Activated CD8-positive, alpha-beta memory T cell treated with anti-CD3 and anti-CD28 coated beads, Interleukin-2, amount 50 U/mL, for 24 hours (primary cell): ENCODE results near the gene ABHD16A.

Experiments
- DNase-seq: peaks from one replicate; pipeline ENCODE4 v3.0.0-alpha.2; 2020; ENCODE audit errors: extremely low read depth

The ABHD16A gene

GRCh38 chr6:31702819-31703716 lies at the start of gene ABHD16A:
Gene ABHD16A (minus strand): TSS chr6:31703324. CDS start chr6:31703281, 43 bp downstream.
- peak; percentile 94 for DNase-seq

- no peak for DNase-seq
Observed at GRCh38 chr6:31752739-31753319, 49.7 kb upstream of the ABHD16A start.

GRCh38 chr6:31750411-31751022 lies 47.4 kb upstream of the ABHD16A start:
- DNase-seq = no peak

- DNase-seq = no peak
Observed at GRCh38 chr6:31749301-31750036, 46.3 kb upstream of the ABHD16A start.

- DNase-seq = no peak
Observed at GRCh38 chr6:31744422-31744821, 41.3 kb upstream of the ABHD16A start.

GRCh38 chr6:31742894-31743293 lies 39.8 kb upstream of the ABHD16A start:
- DNase-seq = no peak

- DNase-seq = no peak
Observed at GRCh38 chr6:31741815-31742214, 38.7 kb upstream of the ABHD16A start.

- no peak for DNase-seq
Observed at GRCh38 chr6:31740397-31741223, 37.5 kb upstream of the ABHD16A start.

GRCh38 chr6:31739639-31740396 lies 36.7 kb upstream of the ABHD16A start, which contains the start of gene MSH5:
Gene MSH5 (plus strand): TSS chr6:31740005. CDS start chr6:31740467, 462 bp downstream.
- peak; percentile 94 for DNase-seq

GRCh38 chr6:31737991-31738979 lies 35.2 kb upstream of the ABHD16A start:
- no peak for DNase-seq

- no peak for DNase-seq
Observed at GRCh38 chr6:31737315-31737990, 34.3 kb upstream of the ABHD16A start.

GRCh38 chr6:31736768-31737314 lies 33.7 kb upstream of the ABHD16A start:
- DNase-seq = no peak

GRCh38 chr6:31736021-31736767 lies 33.1 kb upstream of the ABHD16A start, which contains the start of gene CLIC1:
Gene CLIC1 (minus strand): TSS chr6:31736530. CDS start chr6:31736300, 230 bp downstream.
- peak; percentile 61 for DNase-seq

GRCh38 chr6:31734821-31735406 lies 31.8 kb upstream of the ABHD16A start:
- no peak for DNase-seq

GRCh38 chr6:31734247-31734820 lies 31.2 kb upstream of the ABHD16A start:
- DNase-seq = no peak

GRCh38 chr6:31733734-31734133 lies 30.6 kb upstream of the ABHD16A start:
- no peak for DNase-seq

GRCh38 chr6:31732029-31732428 lies 28.9 kb upstream of the ABHD16A start:
- DNase-seq = no peak
